GM12878 (cell line): ENCODE results near the gene CLDN14. TPM values are rescaled to one million over a fixed set of nuclear protein-coding genes. Genes with fewer than 3 reads are reported as not detected.

Experiments used
- ATAC-seq: fragments of 200-7000 bp; cut with Tn5 transposase; 3 replicates; pipeline ENCODE4 v1.9.1; 2020; ENCODE audit warnings: mild to moderate bottlenecking, moderate library complexity
- BruUV-seq: library from RNA; stranded (reverse); fragments of 400-500 nt; replicated peaks from 2 replicates; lab custom pipeline; 2021; lab: Mats Ljungman, UMichigan
- CTCF ChIA-PET: fragments of 300-600 bp; sonication (Branson Sonifier 250); formaldehyde crosslinking; extraction: SDS; loops from one replicate; lab custom pipeline; 2021; ENCODE audit warnings: inconsistent platforms; lab: Yijun Ruan, JAX
- POLR2A ChIA-PET: fragments of 350-600 bp; formaldehyde crosslinking; extraction: SDS; loops from one replicate; lab custom pipeline; 2021; ENCODE audit warnings: inconsistent platforms; lab: Charles Lee
- RAD21 ChIA-PET: fragments of 300-600 bp; sonication (Branson Sonifier 250); formaldehyde crosslinking; loops from one replicate; lab custom pipeline; 2023; ENCODE audit warnings: antibody characterized with exemption; ENCODE audit not compliant: unreplicated experiment; lab: Charles Lee
- SMC1A ChIA-PET: fragments of 300-600 bp; sonication (Branson Sonifier 250); formaldehyde crosslinking; loops from one replicate; lab custom pipeline; 2023; ENCODE audit not compliant: unreplicated experiment, uncharacterized antibody; lab: Charles Lee
- DNase-seq: peaks from one replicate; pipeline ENCODE4 v3.0.0-alpha.2; 2011; ENCODE audit warnings: low read depth, low spot score
- FAIRE-seq: peaks from 3 replicates; lab custom pipeline; 2011; peaks lifted over from hg19 to GRCh38; lab: Jason Lieb, UNC
- H2AFZ ChIP-seq: 2 replicates; pipeline ENCODE4 v1.6.0; 2011; ENCODE audit warnings: low read depth, low read length, control low read depth; ENCODE audit not compliant: control insufficient read depth
- H3K27ac ChIP-seq: 2 replicates; pipeline ENCODE4 v1.5.1; 2011; ENCODE audit warnings: control low read depth; ENCODE audit not compliant: control insufficient read depth, insufficient read depth
- H3K27me3 ChIP-seq, 2 experiments: replicated peaks in 1 of 2; 2 replicates each; pipeline versions ENCODE4 v1.6.0 to v1.6.1; 2011; ENCODE audit warnings: low read length in 1 of 2; ENCODE audit not compliant: control insufficient read depth in 2 of 2, insufficient read depth in 2 of 2
- H3K36me3 ChIP-seq, 2 experiments: 2 replicates each; pipeline ENCODE4 v1.5.1; 2011; ENCODE audit warnings: low read length in 1 of 2; ENCODE audit not compliant: control insufficient read depth in 2 of 2, insufficient read depth in 2 of 2
- H3K4me1 ChIP-seq: 2 replicates; pipeline ENCODE4 v1.6.1; 2011; ENCODE audit warnings: mild to moderate bottlenecking, low read length, moderate library complexity, mixed read lengths; ENCODE audit not compliant: control insufficient read depth, insufficient read depth
- H3K4me2 ChIP-seq: 2 replicates; pipeline ENCODE4 v1.6.0; 2011; ENCODE audit warnings: control low read depth; ENCODE audit not compliant: control insufficient read depth, insufficient read depth
- H3K4me3 ChIP-seq: fragments of 200-600 bp; sonication (generic); 2 replicates; pipeline ENCODE4 v1.5.1; 2016
- H3K79me2 ChIP-seq: 2 replicates; pipeline ENCODE4 v1.6.0; 2011; ENCODE audit warnings: low read length; ENCODE audit not compliant: control insufficient read depth, insufficient read depth
- H3K9ac ChIP-seq: 2 replicates; pipeline ENCODE4 v1.8.0; 2011; ENCODE audit warnings: low read length, control low read depth, mixed read lengths; ENCODE audit not compliant: control insufficient read depth, insufficient read depth
- H3K9me3 ChIP-seq: replicated peaks from 3 replicates; pipeline ENCODE4 v1.5.1; 2011; ENCODE audit warnings: mild to moderate bottlenecking, low read length; ENCODE audit not compliant: control insufficient read depth, insufficient read depth
- H4K20me1 ChIP-seq: 2 replicates; pipeline ENCODE4 v1.6.0; 2011; ENCODE audit not compliant: control insufficient read depth, insufficient read depth
- ATF7 ChIP-seq: fragments of 450-650 bp; IDR thresholded peaks from 2 replicates; pipeline ENCODE4 v1.6.1; 2016; ENCODE audit warnings: low read depth, mild to moderate bottlenecking
- BCL11A ChIP-seq: IDR thresholded peaks from 2 replicates; pipeline ENCODE4 v1.6.1; 2011; ENCODE audit warnings: low read depth, low read length
- CHD4 ChIP-seq: fragments of 200-600 bp; sonication (generic); IDR thresholded peaks from 2 replicates; pipeline ENCODE4 v1.6.1; 2016; ENCODE audit warnings: mild to moderate bottlenecking
- CREM ChIP-seq: IDR thresholded peaks from 2 replicates; pipeline ENCODE4 v1.6.1; 2014; ENCODE audit warnings: antibody characterized with exemption, low read depth
- MTA3 ChIP-seq: IDR thresholded peaks from 2 replicates; pipeline ENCODE4 v1.6.1; 2012; ENCODE audit warnings: low read length, inconsistent platforms, borderline replicate concordance
- MYB ChIP-seq: fragments of 150-350 bp; IDR thresholded peaks from 2 replicates; pipeline ENCODE4 v1.6.1; 2014; ENCODE audit warnings: mild to moderate bottlenecking, low read depth, low read length, borderline replicate concordance
- NR2C2 ChIP-seq: IDR thresholded peaks from 2 replicates; pipeline ENCODE4 v1.6.1; 2011; ENCODE audit warnings: borderline replicate concordance, low read depth; ENCODE audit not compliant: control insufficient read depth, insufficient read length
- PAX5 ChIP-seq: IDR thresholded peaks from 2 replicates; pipeline ENCODE4 v1.6.1; 2011; ENCODE audit warnings: low read depth, low read length, borderline replicate concordance
- RAD21 ChIP-seq: IDR thresholded peaks from 2 replicates; pipeline ENCODE4 v1.6.1; 2011; ENCODE audit warnings: mild to moderate bottlenecking, low read depth, low read length, moderate library complexity; ENCODE audit not compliant: insufficient read depth
- SP1 ChIP-seq: IDR thresholded peaks from one replicate; pipeline ENCODE4 v1.6.1; 2011; ENCODE audit warnings: low read depth, low read length
- SPI1 ChIP-seq: IDR thresholded peaks from 2 replicates; pipeline ENCODE4 v1.6.1; 2011; ENCODE audit warnings: low read depth, mild to moderate bottlenecking, low read length, moderate library complexity, borderline replicate concordance; ENCODE audit not compliant: insufficient read depth
- SREBF2 ChIP-seq: IDR thresholded peaks from 2 replicates; pipeline ENCODE4 v1.6.1; 2012; ENCODE audit warnings: mild to moderate bottlenecking, low read length
- ZNF207 ChIP-seq: fragments of 450-650 bp; IDR thresholded peaks from 2 replicates; pipeline ENCODE4 v1.6.1; 2014; ENCODE audit warnings: antibody characterized with exemption, mild to moderate bottlenecking, borderline replicate concordance
- WGBS: methylation state at CpG from one replicate; pipeline ENCODE4 v1.1.6; 2016; ENCODE audit warnings: low lambda C conversion rate; ENCODE audit not compliant: insufficient replicate concordance, insufficient coverage; ENCODE audit errors: missing lambda C conversion rate; 5-methylcytosine and 5-hydroxymethylcytosine counted together
- in situ Hi-C: fragments of 300-500 bp; cut with MboI; formaldehyde crosslinking; loops from 9 replicates; pipeline ENCODE4 v1.14.3; 2018; ENCODE audit warnings: mixed read lengths
- intact Hi-C: fragments of 100-400 bp; cut with micrococcal nuclease; formaldehyde crosslinking; loops from one replicate; pipeline ENCODE4 v1.14.2; 2022; ENCODE audit not compliant: unreplicated experiment
- polyA plus RNA-seq, 11 experiments: library from polyadenylated mRNA; depleted of rRNA in 4 of 11; unstranded in 6 of 11; stranded (reverse) in 5 of 11; fragments of >200 nt; fragmentation: Nextera tagmentation in 4 of 11; fragmentation: Illumina TruSeq in 1 of 11; extraction: Ambion mirVana in 4 of 11; extraction: Trizol in 1 of 11; gene quantifications; 1 replicate in 1 of 11; 2 replicates in 10 of 11; pipeline versions ENCODE4 v1.2.1 to v1.2.3, GENCODE V29; 2011 to 2016; ENCODE audit warnings: inconsistent platforms in 2 of 11, missing spikeins in 2 of 11, low read depth in 1 of 11
- total RNA-seq, 4 experiments: library from RNA; depleted of rRNA in 3 of 4; stranded (reverse); fragments of >200 nt in 3 of 4; fragmentation: Illumina TruSeq in 1 of 4; extraction: Trizol in 1 of 4; gene quantifications; 2 replicates each; pipeline versions ENCODE4 v1.2.1 to v1.2.3, GENCODE V29; 2013 to 2021
- TF ChIP-seq, protein P1 (sequence below): IDR thresholded peaks from 2 replicates; pipeline ENCODE4 v1.6.1; 2011; ENCODE audit warnings: low read depth, mild to moderate bottlenecking, low read length, moderate library complexity, borderline replicate concordance; ENCODE audit errors: extremely low read depth
- TF ChIP-seq, protein P2 (sequence below): IDR thresholded peaks from 2 replicates; pipeline ENCODE4 v1.6.1; 2011; ENCODE audit warnings: low read depth, low read length, improper control_type of control experiment, borderline replicate concordance
- TF ChIP-seq, protein P3 (sequence below), 3 experiments: IDR thresholded peaks in 2 of 3; conservative IDR thresholded peaks in 1 of 3; 2 replicates each; pipeline ENCODE4 v1.5.1; 2011; ENCODE audit warnings: low read depth in 3 of 3, low read length in 3 of 3, mild to moderate bottlenecking in 3 of 3, control low read depth in 2 of 3, moderate library complexity in 2 of 3, inconsistent platforms in 1 of 3, mixed read lengths in 1 of 3; ENCODE audit not compliant: control insufficient read depth in 2 of 3, insufficient read depth in 1 of 3; ENCODE audit errors: extremely low read depth in 1 of 3
- TF ChIP-seq, protein P4 (sequence below): fragments of 450-650 bp; IDR thresholded peaks from 2 replicates; pipeline ENCODE4 v1.6.1; 2014; ENCODE audit warnings: mild to moderate bottlenecking

The CLDN14 gene
- total and polyA plus RNA-seq, 10 of the 15 experiments (the other 5 are each of a cell fraction or from before 2014, with no cell fraction given): 0.90 to 19.4 (median 6.6) TPM

DNA sequence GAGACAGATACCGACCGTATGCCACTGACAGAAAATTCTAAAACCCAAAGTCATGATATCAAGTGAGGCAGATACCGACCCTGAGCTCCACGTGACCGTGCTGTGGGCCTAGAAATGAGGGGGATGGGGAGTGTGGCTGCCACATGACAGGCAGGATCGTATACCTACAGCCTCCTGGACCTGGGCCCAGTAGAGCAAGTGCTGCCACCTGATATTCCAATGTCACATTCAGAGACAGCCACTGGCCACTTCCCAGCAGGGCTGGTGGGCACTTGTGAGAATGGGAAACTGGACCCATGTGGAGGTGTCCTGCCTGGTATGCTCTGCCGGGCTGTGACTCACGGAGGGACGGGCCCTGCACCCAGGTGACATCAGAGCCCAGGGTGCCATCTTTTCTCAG is 44.6 kb upstream of the CLDN14 start (continued):
- TF ChIP-seq, protein P1, sequence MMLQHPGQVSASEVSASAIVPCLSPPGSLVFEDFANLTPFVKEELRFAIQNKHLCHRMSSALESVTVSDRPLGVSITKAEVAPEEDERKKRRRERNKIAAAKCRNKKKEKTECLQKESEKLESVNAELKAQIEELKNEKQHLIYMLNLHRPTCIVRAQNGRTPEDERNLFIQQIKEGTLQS: no peak
- TF ChIP-seq CHD4 (no peak), ATF7 (no peak), ZNF207 (no peak)
- TF ChIP-seq, all 136 proteins: peak for 0

DNA sequence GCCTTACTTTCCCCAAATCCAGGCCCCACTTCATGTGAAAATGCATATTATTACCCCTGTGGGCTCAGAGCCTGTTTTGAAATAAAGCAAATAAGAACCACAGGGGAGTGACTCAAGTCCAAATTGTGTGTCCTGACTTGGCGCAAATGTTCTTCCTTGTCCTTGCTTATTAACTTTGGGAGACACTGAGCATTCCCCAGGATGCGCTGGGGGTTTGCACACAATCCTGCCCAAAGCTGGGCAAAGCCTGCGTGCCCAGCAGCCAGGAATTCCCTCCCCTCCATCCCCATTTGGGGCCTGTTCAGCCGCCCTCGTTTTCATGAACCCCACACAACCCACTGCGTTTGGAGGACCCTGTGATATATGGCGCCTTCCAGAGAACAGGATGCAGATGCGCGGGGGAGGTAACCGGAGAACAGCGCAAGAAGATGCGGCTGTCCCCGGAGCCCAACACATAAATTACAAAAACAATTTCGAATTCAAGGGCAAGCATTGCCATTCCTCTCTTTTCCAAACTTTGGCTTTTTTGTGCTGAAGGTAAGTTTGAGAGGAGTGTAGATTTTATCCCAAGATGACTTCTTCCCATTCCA is 42.4 kb upstream of the CLDN14 start:
- H2AFZ ChIP-seq: no peak overlapping the region
- no peaks in the 10 kb centered on the region for H4K20me1 ChIP-seq
- intact Hi-C loops (no loop called here), in situ Hi-C loops (loop anchor here (25.0 kb wide), 1 partner anchor 1715 kb away; no protein-coding TSS in a partner anchor)
- H3K9me3 ChIP-seq: peaks cover 16% of the 10 kb centered on the region; the same call in 2 of the 3 replicates
- no peak overlapping the region for H3K4me2 ChIP-seq
- DNase-seq: no peak
- peaks cover 23% of the 10 kb centered on the region for H3K4me1 ChIP-seq
- 90% methylated on average over 14 of the region's 14 CpGs for WGBS
- no peaks in the 10 kb centered on the region for H3K79me2 ChIP-seq
- ATAC-seq: no peak
- no peaks in the 10 kb centered on the region for H3K27me3 ChIP-seq
- H3K9ac ChIP-seq: no peak overlapping the region
- BruUV-seq: no TSS peak
- H3K27ac ChIP-seq: no peak overlapping the region
- no peaks in the 10 kb centered on the region for H3K36me3 ChIP-seq
- CTCF ChIA-PET: interaction anchor here (1.8 kb wide), 1 partner anchor 11 kb away, joined by 5 read pairs; no protein-coding TSS in a partner anchor
- POLR2A ChIA-PET: interaction anchor here (11.6 kb wide), 1 partner anchor 14 kb away, joined by 146 read pairs; no protein-coding TSS in a partner anchor
- no peak overlapping the region for H3K4me3 ChIP-seq
- SMC1A ChIA-PET: interaction anchor here (11.6 kb wide), 1 partner anchor 13 kb away, joined by 231 read pairs; no protein-coding TSS in a partner anchor
- RAD21 ChIA-PET: no interaction called here
- FAIRE-seq: no peak
- TF ChIP-seq PAX5 (no peak), SP1 (no peak), CREM (no peak), SPI1 (no peak), BCL11A (no peak), RAD21 (no peak), SREBF2 (no peak), MYB (no peak), MTA3 (no peak), NR2C2 (no peak)
- TF ChIP-seq, protein P2, sequence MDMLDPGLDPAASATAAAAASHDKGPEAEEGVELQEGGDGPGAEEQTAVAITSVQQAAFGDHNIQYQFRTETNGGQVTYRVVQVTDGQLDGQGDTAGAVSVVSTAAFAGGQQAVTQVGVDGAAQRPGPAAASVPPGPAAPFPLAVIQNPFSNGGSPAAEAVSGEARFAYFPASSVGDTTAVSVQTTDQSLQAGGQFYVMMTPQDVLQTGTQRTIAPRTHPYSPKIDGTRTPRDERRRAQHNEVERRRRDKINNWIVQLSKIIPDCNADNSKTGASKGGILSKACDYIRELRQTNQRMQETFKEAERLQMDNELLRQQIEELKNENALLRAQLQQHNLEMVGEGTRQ: no peak
- TF ChIP-seq, protein P3, sequence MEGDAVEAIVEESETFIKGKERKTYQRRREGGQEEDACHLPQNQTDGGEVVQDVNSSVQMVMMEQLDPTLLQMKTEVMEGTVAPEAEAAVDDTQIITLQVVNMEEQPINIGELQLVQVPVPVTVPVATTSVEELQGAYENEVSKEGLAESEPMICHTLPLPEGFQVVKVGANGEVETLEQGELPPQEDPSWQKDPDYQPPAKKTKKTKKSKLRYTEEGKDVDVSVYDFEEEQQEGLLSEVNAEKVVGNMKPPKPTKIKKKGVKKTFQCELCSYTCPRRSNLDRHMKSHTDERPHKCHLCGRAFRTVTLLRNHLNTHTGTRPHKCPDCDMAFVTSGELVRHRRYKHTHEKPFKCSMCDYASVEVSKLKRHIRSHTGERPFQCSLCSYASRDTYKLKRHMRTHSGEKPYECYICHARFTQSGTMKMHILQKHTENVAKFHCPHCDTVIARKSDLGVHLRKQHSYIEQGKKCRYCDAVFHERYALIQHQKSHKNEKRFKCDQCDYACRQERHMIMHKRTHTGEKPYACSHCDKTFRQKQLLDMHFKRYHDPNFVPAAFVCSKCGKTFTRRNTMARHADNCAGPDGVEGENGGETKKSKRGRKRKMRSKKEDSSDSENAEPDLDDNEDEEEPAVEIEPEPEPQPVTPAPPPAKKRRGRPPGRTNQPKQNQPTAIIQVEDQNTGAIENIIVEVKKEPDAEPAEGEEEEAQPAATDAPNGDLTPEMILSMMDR (IDR thresholded peaks at IDR 0.05 in 2 of 3, conservative IDR thresholded peaks at IDR 0.05 in 1 of 3; ENCODE audit: control insufficient read depth in 2 of 3, extremely low read depth in 1 of 3, insufficient read depth in 1 of 3, low read depth in 3 of 3, low read length in 3 of 3): no peak
- TF ChIP-seq, protein P4, sequence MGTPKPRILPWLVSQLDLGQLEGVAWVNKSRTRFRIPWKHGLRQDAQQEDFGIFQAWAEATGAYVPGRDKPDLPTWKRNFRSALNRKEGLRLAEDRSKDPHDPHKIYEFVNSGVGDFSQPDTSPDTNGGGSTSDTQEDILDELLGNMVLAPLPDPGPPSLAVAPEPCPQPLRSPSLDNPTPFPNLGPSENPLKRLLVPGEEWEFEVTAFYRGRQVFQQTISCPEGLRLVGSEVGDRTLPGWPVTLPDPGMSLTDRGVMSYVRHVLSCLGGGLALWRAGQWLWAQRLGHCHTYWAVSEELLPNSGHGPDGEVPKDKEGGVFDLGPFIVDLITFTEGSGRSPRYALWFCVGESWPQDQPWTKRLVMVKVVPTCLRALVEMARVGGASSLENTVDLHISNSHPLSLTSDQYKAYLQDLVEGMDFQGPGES: no peak
